ENCODE results near the gene EVC2. TPM values are rescaled to one million over a fixed set of nuclear protein-coding genes. Genes with fewer than 3 reads are reported as not detected.

EVC2 gene
- polyA plus RNA-seq, 10 donors, result 3.5 to 6.8 (median 4.7) TPM

GRCh38 chr4:5685296-5685695 is 23.1 kb downstream of the EVC2 start:
- DNase-seq, result no peak

- DNase-seq, result peak; percentile 3 to 54 (median 17)
These were observed 24.8 kb downstream of the EVC2 start for GRCh38 chr4:5683566-5683965.

- no peak for DNase-seq
These were observed 29.4 kb downstream of the EVC2 start for GRCh38 chr4:5678977-5679376.

- DNase-seq, result no peak
These were observed 31.6 kb downstream of the EVC2 start for GRCh38 chr4:5676763-5677162.

- no peak for DNase-seq
These were observed 41.6 kb downstream of the EVC2 start for GRCh38 chr4:5666741-5667140.

- no peak for DNase-seq
These were observed 43.6 kb downstream of the EVC2 start for GRCh38 chr4:5664778-5665177.

GRCh38 chr4:5662555-5662954 is 45.8 kb downstream of the EVC2 start:
- DNase-seq, result no peak

GRCh38 chr4:5661237-5661636 is 47.1 kb downstream of the EVC2 start:
- DNase-seq, result no peak

- no peak for DNase-seq
These were observed 48.2 kb downstream of the EVC2 start for GRCh38 chr4:5660185-5660584.

GRCh38 chr4:5658974-5659373 is 49.4 kb downstream of the EVC2 start:
- no peak for DNase-seq

- no peak for DNase-seq
These were observed 51.9 kb downstream of the EVC2 start for GRCh38 chr4:5656415-5656814.

- no peak for DNase-seq
These were observed 53.6 kb downstream of the EVC2 start for GRCh38 chr4:5654791-5655190.

GRCh38 chr4:5651089-5651488 is 57.3 kb downstream of the EVC2 start:
- no peak for DNase-seq

GRCh38 chr4:5650040-5650439 is 58.3 kb downstream of the EVC2 start:
- DNase-seq, result no peak

- DNase-seq, result no peak
These were observed 61.0 kb downstream of the EVC2 start for GRCh38 chr4:5647351-5647750.

- DNase-seq, result no peak
These were observed 68.3 kb downstream of the EVC2 start for GRCh38 chr4:5640096-5640495.

GRCh38 chr4:5639556-5639955 is 68.8 kb downstream of the EVC2 start:
- no peak for DNase-seq

- DNase-seq, result no peak
These were observed 69.4 kb downstream of the EVC2 start for GRCh38 chr4:5638976-5639375.

GRCh38 chr4:5638316-5638715 is 70.0 kb downstream of the EVC2 start:
- peak in 1 of 3 donors; percentile 51 for DNase-seq

- no peak for DNase-seq
These were observed 71.3 kb downstream of the EVC2 start for GRCh38 chr4:5636766-5637670.

- peak in 1 of 3 donors; percentile 48 for DNase-seq
These were observed 72.5 kb downstream of the EVC2 start for GRCh38 chr4:5635826-5636195.

GRCh38 chr4:5632571-5632970 is 75.8 kb downstream of the EVC2 start:
- DNase-seq, result no peak

- DNase-seq, result no peak
These were observed 76.3 kb downstream of the EVC2 start for GRCh38 chr4:5632066-5632440.
